Thyroid gland (tissue), 4 donors: ENCODE results near the gene MYOD1. TPM values are rescaled to one million over a fixed set of nuclear protein-coding genes. Genes with fewer than 3 reads are reported as not detected.

Source experiments
- DNase-seq, 2 donors: peaks; one replicate each; pipeline ENCODE4 v3.0.0-alpha.2; 2019
- H3K27ac ChIP-seq, 3 donors: fragments of 200-600 bp; sonication (generic); 1 replicate in 2 of 3; 2 replicates in 1 of 3; pipeline ENCODE4 v1.5.1; 2016 to 2019; ENCODE audit warnings: mild to moderate bottlenecking in 1 of 3, moderate library complexity in 1 of 3
- H3K27me3 ChIP-seq: fragments of 200-600 bp; sonication (generic); one replicate; pipeline ENCODE4 v1.5.1; 2019
- H3K36me3 ChIP-seq, 2 donors: fragments of 200-600 bp; sonication (generic); one replicate each; pipeline ENCODE4 v1.5.1; 2016 to 2019
- H3K4me1 ChIP-seq, 2 donors: fragments of 200-600 bp; sonication (generic); one replicate each; pipeline ENCODE4 v1.5.1; 2017 to 2019
- H3K4me3 ChIP-seq, 3 donors: fragments of 200-600 bp; sonication (generic); replicated peaks in 1 of 3; 1 replicate in 2 of 3; 2 replicates in 1 of 3; pipeline ENCODE4 v1.5.1; 2016; ENCODE audit warnings: mild to moderate bottlenecking in 1 of 3
- H3K9me3 ChIP-seq: fragments of 200-600 bp; sonication (generic); one replicate; pipeline ENCODE4 v1.5.1; 2017
- POLR2A ChIP-seq, 2 donors: fragments of 450-650 bp; IDR thresholded peaks; one replicate each; pipeline ENCODE4 v1.6.1; 2017; ENCODE audit warnings: antibody characterized with exemption in 2 of 2, mild to moderate bottlenecking in 2 of 2, moderate library complexity in 1 of 2
- WGBS, 2 donors: methylation state at CpG; one replicate each; pipeline ENCODE4 v1.1.5; 2017; 5-methylcytosine and 5-hydroxymethylcytosine counted together
- intact Hi-C: fragments of 100-400 bp; cut with DNase I; formaldehyde crosslinking; loops from one replicate; pipeline ENCODE4 v1.15.1; 2023
- total RNA-seq, 4 donors: library from RNA; depleted of rRNA; stranded (reverse); fragments of >200 nt; gene quantifications; one replicate each; pipeline ENCODE4 v1.2.3, GENCODE V29; 2016
- TF ChIP-seq, protein P1 (sequence below), 6 experiments: fragments of 200-600 bp in 3 of 6; fragments of 450-650 bp in 3 of 6; sonication (generic) in 3 of 6; IDR thresholded peaks; one replicate each; pipeline ENCODE4 v1.5.1; 2016 to 2019; ENCODE audit warnings: antibody characterized with exemption in 6 of 6, mild to moderate bottlenecking in 2 of 6, inconsistent platforms in 1 of 6, moderate library complexity in 1 of 6

MYOD1 gene
- total RNA-seq, 4 donors from 2014 or later: not detected

DNA sequence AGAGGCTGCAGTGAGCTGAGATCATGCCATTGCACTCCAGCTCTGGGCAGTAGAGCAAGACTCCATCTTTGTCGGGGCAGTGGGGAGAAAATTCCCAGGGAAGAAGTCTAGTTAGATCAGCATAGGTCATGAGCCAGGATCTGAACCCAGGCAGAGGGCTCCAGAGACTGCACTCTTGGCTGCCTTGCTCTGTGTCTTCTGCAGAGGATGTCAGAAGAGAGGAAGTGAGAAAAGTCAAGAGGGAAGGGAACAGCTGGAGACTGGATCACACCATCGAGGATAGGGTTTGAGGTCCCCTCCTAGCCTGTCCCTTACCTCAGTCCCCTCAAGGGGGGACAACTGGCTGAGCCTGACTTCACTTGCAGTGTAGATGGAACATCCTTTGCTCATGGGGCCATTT, 5.8 kb downstream of the MYOD1 start:
- TF ChIP-seq POLR2A (IDR thresholded peaks at IDR 0.05): no peak
- TF ChIP-seq, protein P1, sequence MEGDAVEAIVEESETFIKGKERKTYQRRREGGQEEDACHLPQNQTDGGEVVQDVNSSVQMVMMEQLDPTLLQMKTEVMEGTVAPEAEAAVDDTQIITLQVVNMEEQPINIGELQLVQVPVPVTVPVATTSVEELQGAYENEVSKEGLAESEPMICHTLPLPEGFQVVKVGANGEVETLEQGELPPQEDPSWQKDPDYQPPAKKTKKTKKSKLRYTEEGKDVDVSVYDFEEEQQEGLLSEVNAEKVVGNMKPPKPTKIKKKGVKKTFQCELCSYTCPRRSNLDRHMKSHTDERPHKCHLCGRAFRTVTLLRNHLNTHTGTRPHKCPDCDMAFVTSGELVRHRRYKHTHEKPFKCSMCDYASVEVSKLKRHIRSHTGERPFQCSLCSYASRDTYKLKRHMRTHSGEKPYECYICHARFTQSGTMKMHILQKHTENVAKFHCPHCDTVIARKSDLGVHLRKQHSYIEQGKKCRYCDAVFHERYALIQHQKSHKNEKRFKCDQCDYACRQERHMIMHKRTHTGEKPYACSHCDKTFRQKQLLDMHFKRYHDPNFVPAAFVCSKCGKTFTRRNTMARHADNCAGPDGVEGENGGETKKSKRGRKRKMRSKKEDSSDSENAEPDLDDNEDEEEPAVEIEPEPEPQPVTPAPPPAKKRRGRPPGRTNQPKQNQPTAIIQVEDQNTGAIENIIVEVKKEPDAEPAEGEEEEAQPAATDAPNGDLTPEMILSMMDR (IDR thresholded peaks at IDR 0.05): no peak
- WGBS, 2 donors: 63 to 72% methylated on average over 2 of the region's 2 CpGs
- H3K4me3 ChIP-seq: no peak overlapping the region
- H3K9me3 ChIP-seq: no peaks in the 10 kb centered on the region
- peaks cover 22% of the 10 kb centered on the region for H3K27me3 ChIP-seq
- no peaks in the 10 kb centered on the region for H3K36me3 ChIP-seq
- DNase-seq: no peak
- intact Hi-C loops: no loop called here
- peaks cover 0 to 10% of the 10 kb centered on the region in 2 donors for H3K4me1 ChIP-seq
- H3K27ac ChIP-seq: no peak overlapping the region

DNA sequence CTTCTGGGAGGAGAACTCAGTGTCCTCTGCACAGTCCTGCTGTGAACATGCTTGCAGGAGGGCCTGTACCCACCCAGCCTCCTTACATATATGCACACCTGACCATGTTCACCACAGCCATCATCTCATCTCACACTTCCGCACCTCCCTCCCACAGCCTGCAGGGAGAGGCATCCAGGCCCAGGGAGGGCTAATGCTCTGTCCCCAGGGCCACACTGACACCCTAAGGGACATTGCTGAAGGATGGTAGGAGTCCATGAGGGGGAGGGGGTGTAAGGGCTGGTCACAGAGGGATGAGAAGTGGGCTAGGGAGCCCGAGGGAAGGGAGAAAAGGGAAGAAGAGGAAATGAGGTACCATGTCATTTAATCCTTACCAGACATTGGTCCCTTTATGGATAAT, 10.8 kb downstream of the MYOD1 start:
- TF ChIP-seq, protein P1 (IDR thresholded peaks at IDR 0.05): no peak
- no peak for TF ChIP-seq POLR2A (IDR thresholded peaks at IDR 0.05)
- H3K9me3 ChIP-seq: no peaks in the 10 kb centered on the region
- H3K27me3 ChIP-seq: no peaks in the 10 kb centered on the region
- H3K36me3 ChIP-seq: no peaks in the 10 kb centered on the region
- no peak overlapping the region for H3K27ac ChIP-seq
- peaks cover 5 to 9% of the 10 kb centered on the region in 2 donors for H3K4me1 ChIP-seq
- 53 to 57% methylated on average over 2 of the region's 2 CpGs for WGBS, 2 donors
- intact Hi-C loops: loop anchor here (2.0 to 5.0 kb wide), 2 partner anchors 251 to 387 kb away; no protein-coding TSS in a partner anchor
- no peak overlapping the region for H3K4me3 ChIP-seq
- no peak for DNase-seq

DNA sequence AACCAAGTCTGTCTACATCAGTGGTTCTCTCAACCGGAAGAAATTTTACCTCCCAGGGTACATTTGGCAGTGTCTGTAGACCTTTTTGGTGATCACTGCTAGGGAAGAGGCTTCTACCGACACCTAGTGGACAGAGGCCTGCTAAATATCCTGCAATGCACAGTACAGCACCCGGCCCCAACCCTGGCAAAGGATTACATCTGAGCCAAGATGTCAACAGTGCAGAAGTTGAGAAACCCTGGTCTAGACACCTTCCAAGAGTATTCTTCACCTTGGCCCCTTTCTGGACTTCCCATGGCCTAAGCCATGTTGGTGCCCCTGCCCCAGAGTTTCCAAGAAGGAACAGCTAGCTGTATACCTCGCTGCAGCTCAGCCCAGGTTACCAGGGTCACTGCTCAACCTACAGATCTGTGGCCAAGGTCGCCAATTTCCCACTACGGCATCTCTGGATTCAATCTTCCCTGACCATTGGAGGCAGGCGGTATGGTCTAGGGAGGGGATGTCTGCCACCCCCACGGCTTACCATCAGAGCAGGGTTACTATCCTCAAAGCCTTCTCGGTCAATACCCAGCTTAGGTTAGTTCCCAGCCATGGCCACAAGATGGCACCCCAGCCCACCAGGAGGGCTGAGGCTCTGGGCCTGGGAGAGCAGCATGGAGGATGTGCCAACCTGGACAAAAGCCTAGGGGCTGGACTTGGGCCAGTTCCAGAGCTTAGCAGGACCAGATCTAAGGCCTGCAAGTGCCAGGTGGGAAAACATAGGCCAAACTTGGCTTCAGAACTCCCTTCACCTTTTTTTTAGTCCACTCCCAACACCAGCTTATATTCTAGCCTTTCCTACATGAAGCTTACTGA, 11.5 kb downstream of the MYOD1 start:
- peaks cover 4% of the 10 kb centered on the region for H3K27me3 ChIP-seq
- TF ChIP-seq, protein P1 (IDR thresholded peaks at IDR 0.05): peak; percentile 61 to 97 (median 88)
- TF ChIP-seq POLR2A (IDR thresholded peaks at IDR 0.05): no peak
- no peak overlapping the region for H3K4me3 ChIP-seq
- 6 to 16% methylated on average over 3 to 6 of the region's 9 CpGs for WGBS, 2 donors
- H3K4me1 ChIP-seq: peaks cover 12 to 16% of the 10 kb centered on the region in 2 donors
- DNase-seq: peak; percentile 95
- intact Hi-C loops: loop anchor here (2.0 to 5.0 kb wide), 2 partner anchors 250 to 386 kb away; no protein-coding TSS in a partner anchor
- no peaks in the 10 kb centered on the region for H3K9me3 ChIP-seq
- no peak overlapping the region for H3K27ac ChIP-seq
- no peaks in the 10 kb centered on the region for H3K36me3 ChIP-seq

DNA sequence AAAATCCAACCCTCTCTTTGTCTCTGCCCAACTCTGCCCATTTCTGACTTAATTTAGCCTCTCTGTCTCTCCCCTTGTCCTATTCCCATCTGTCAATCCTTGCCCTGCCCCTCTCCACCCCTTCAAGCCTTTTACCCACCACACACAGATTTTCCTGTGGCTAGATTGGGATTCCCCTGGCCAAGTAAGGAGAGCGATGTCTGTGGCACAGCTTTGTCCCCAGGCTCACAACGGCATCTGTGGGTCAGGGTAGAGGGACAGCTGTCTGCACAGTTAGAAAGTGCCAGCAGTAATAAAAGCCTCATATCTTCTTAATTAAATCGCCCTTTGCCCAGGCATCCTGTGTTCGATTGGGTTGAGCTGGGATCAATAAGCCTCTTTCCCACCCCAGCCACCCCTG, 13.9 kb downstream of the MYOD1 start:
- H3K27ac ChIP-seq: no peak overlapping the region
- TF ChIP-seq POLR2A (IDR thresholded peaks at IDR 0.05): no peak
- TF ChIP-seq, protein P1 (IDR thresholded peaks at IDR 0.05): no peak
- WGBS, 2 donors: 84 to 93% methylated on average over 4 of the region's 4 CpGs
- intact Hi-C loops: loop anchor here (5.0 kb wide), 1 partner anchor 384 kb away; no protein-coding TSS in a partner anchor
- H3K36me3 ChIP-seq: no peaks in the 10 kb centered on the region
- no peak overlapping the region for H3K4me3 ChIP-seq
- H3K27me3 ChIP-seq: peaks cover 25% of the 10 kb centered on the region
- peaks cover 14 to 18% of the 10 kb centered on the region in 2 donors for H3K4me1 ChIP-seq
- no peak for DNase-seq
- H3K9me3 ChIP-seq: no peaks in the 10 kb centered on the region

DNA sequence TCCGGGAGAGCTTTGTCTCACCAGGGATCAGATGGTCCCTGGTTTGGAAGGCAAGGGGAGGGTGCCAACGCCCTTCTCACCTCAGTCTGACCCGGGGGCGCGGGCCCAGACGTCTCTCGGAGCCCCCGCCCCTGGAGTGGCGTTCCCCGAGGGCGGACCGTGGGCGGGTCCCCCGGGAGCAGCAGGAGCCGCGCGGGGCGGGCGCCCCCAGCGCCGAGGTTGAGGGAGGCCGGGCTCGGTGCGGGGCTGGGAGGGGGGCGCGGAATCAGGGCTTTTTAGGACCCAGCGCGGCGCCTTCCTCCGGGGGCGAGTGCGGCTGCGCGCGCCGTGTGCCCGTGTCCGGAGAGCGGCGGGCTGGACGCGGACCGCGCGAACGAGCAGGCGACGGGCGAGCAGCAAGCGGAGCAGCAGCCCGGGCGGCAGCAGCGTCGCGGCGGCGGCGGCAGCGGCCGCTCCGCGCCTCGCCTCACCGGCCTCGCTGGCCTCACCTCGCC, 15.1 kb downstream of the MYOD1 start, which contains the start of gene KCNC1:
TSS of gene KCNC1 (plus strand) at position 364 of the 494 bp plus-strand sequence. CDS start 1,222 bp downstream, outside the sequence.
- peak; percentile 26 to 46 for DNase-seq
- no peak for TF ChIP-seq POLR2A (IDR thresholded peaks at IDR 0.05)
- TF ChIP-seq, protein P1 (IDR thresholded peaks at IDR 0.05): no peak
- H3K36me3 ChIP-seq: no peaks in the 10 kb centered on the region
- intact Hi-C loops: loop anchor here (5.0 kb wide), 1 partner anchor 383 kb away; no protein-coding TSS in a partner anchor
- peak within 1 kb of the TSS in 1 of 3 donors; percentile 29 for H3K4me3 ChIP-seq
- no peaks in the 10 kb centered on the region for H3K9me3 ChIP-seq
- peaks cover 14 to 18% of the 10 kb centered on the region in 2 donors for H3K4me1 ChIP-seq
- no peak within 1 kb of the TSS for H3K27ac ChIP-seq
- H3K27me3 ChIP-seq: peaks cover 28% of the 10 kb centered on the region
- WGBS, 2 donors: 0 to 2% methylated on average over 2 to 18 of the region's 66 CpGs
